H1 (cell line): Measurements from ENCODE around the gene SIX6.

Source experiments
- CTCF ChIP-seq, 3 experiments: IDR thresholded peaks; 1 replicate in 2 of 3; 2 replicates in 1 of 3; pipeline versions ENCODE4 v1.5.1 to v1.6.1; 2011; ENCODE audit warnings: low read length in 3 of 3, mild to moderate bottlenecking in 3 of 3, inconsistent platforms in 2 of 3, low read depth in 1 of 3, moderate library complexity in 1 of 3; ENCODE audit not compliant: insufficient read depth in 1 of 3; ENCODE audit errors: control extremely low read depth in 1 of 3
- POLR2A ChIP-seq, 2 experiments: IDR thresholded peaks; 1 replicate in 1 of 2; 2 replicates in 1 of 2; pipeline ENCODE4 v1.6.1; 2011; ENCODE audit warnings: low read depth in 2 of 2, low read length in 2 of 2, mild to moderate bottlenecking in 2 of 2; ENCODE audit errors: control extremely low read depth in 1 of 2
- YY1 ChIP-seq: IDR thresholded peaks from 2 replicates; pipeline ENCODE4 v1.6.1; 2011; ENCODE audit warnings: low read depth, mild to moderate bottlenecking, low read length

GRCh38 chr14:60512126-60512525 is 3.2 kb downstream of the SIX6 start:
- TF ChIP-seq YY1, result no peak
- TF ChIP-seq POLR2A (IDR thresholded peaks at IDR 0.05; ENCODE audit: control extremely low read depth in 1 of 2, low read depth in 2 of 2, low read length in 2 of 2), result no peak
- no peak for TF ChIP-seq CTCF (IDR thresholded peaks at IDR 0.05; ENCODE audit: control extremely low read depth in 1 of 3, insufficient read depth in 1 of 3, low read depth in 1 of 3, low read length in 3 of 3)
